ENCODE results near the gene SDS.
"Not testable (repeated sequence)": the region's sequence is repeated elsewhere in the genome, so short reads cannot be mapped to it uniquely, and the experiment has no call there.

SDS gene

DNA sequence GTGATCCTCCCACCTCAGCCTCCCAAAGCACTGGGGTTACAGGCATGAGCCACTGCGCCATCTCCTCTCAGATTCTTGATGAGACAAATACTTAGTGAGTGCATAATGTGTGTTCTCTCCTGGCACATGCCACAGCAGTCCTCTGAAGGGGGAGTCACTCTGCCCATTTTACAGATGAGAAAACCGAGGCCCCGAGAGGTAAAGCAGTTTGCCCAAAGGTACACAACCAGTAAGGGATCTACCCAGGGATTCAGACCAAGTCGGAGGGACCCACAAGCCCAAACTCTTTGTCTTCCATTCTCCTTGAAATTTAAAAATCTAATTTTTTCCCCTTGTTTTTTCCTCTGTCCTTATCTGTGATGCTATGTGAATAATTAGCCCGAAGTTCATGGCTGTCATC lies 39.0 kb downstream of the SDS start:
- no peak for TF ChIP-seq CTCF (IDR thresholded peaks at IDR 0.05; ENCODE audit: low read depth, low read length)
- H3K4me3 ChIP-seq (ENCODE audit: low read depth, low read length) = no peak overlapping the region
- peaks cover 3% of the 10 kb centered on the region for H3K36me3 ChIP-seq
- no peaks in the 10 kb centered on the region for H3K4me1 ChIP-seq
- no peaks in the 10 kb centered on the region for H3K9me3 ChIP-seq
- no peak for DNase-seq
- H3K27me3 ChIP-seq = no peaks in the 10 kb centered on the region

GRCh38 chr12:113361574-113362370 lies 41.9 kb downstream of the SDS start:
- Histone ChIP-seq H3K4me3 (ENCODE audit: low read depth, low read length) (no peak overlapping the region), H3K9me3 (no peaks in the 10 kb centered on the region), H3K36me3 (no peaks in the 10 kb centered on the region; the same call in none of the 2 replicates), H3K4me1 (no peaks in the 10 kb centered on the region), H3K27me3 (no peaks in the 10 kb centered on the region)
- no peak for DNase-seq
- no peak for TF ChIP-seq CTCF (IDR thresholded peaks at IDR 0.05; ENCODE audit: low read depth, low read length)

GRCh38 chr12:113359939-113360748 lies 43.5 kb downstream of the SDS start:
- Histone ChIP-seq H3K27me3 (no peaks in the 10 kb centered on the region), H3K4me1 (no peaks in the 10 kb centered on the region), H3K36me3 (no peaks in the 10 kb centered on the region; the same call in none of the 2 replicates), H3K4me3 (ENCODE audit: low read depth, low read length) (peak overlapping the region; percentile 93; the same call in 1 of the 2 replicates), H3K9me3 (no peaks in the 10 kb centered on the region)
- TF ChIP-seq CTCF (IDR thresholded peaks at IDR 0.05; ENCODE audit: low read depth, low read length) = peak; percentile 35; the same call in 1 of the 2 replicates
- DNase-seq = no peak

DNA sequence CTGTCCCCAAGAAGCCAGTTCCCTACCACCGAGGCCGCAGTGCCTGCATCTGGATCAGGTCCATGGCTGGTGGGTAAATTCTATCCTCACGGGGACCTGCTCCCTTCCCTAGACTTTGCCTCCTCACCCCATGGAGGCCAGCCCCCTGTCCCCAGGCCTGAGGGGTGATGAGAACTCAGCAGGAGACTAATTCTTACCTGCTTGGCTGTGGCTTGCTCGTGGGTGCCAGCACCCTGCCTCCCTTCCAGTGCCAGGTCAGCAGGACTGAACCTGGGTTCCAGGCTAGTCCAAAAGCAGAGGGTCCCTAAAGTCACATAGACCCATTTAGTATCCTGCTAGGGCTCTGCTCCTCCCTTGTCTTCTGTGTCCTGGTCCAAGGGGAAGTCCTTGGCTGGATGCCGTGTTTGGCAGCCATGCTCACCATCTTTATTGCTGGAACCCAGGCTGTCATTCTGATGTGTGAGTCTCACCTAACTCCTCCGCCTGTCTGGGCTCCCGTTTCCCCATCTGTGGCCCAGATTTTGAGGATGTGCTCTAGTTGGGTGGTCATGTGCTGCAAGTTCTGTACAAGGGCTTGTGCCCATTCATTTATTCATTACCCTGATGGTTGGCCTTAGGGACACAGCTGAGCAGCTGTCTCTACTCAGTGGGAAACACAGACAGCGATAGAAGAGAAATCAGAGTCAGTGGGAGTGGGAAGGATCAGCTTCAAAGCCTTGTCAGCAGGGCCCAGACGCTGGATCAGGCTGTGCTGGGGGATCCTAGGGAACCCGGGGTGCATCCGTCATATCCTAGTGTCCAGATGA lies 44.4 kb downstream of the SDS start:
- no peak for DNase-seq
- no peaks in the 10 kb centered on the region for H3K9me3 ChIP-seq
- H3K4me1 ChIP-seq = no peaks in the 10 kb centered on the region
- no peaks in the 10 kb centered on the region; the same call in none of the 2 replicates for H3K36me3 ChIP-seq
- peak overlapping the region; percentile 93 for H3K4me3 ChIP-seq (ENCODE audit: low read depth, low read length)
- TF ChIP-seq CTCF (IDR thresholded peaks at IDR 0.05; ENCODE audit: low read depth, low read length) = no peak
- no peaks in the 10 kb centered on the region for H3K27me3 ChIP-seq

GRCh38 chr12:113358381-113359132 lies 45.1 kb downstream of the SDS start, which contains the start of gene PLBD2:
PLBD2 (plus strand) TSS chr12:113358587; CDS start chr12:113358601, 14 bp downstream.
- peak within 1 kb of the TSS; percentile 93 for H3K4me3 ChIP-seq (ENCODE audit: low read depth, low read length)
- H3K27me3 ChIP-seq = no peaks in the 10 kb centered on the region
- no peaks in the 10 kb centered on the region for H3K4me1 ChIP-seq
- no peaks in the 10 kb centered on the region; the same call in none of the 2 replicates for H3K36me3 ChIP-seq
- peak; percentile 96 for DNase-seq
- TF ChIP-seq CTCF (IDR thresholded peaks at IDR 0.05; ENCODE audit: low read depth, low read length) = no peak
- no peaks in the 10 kb centered on the region for H3K9me3 ChIP-seq

DNA sequence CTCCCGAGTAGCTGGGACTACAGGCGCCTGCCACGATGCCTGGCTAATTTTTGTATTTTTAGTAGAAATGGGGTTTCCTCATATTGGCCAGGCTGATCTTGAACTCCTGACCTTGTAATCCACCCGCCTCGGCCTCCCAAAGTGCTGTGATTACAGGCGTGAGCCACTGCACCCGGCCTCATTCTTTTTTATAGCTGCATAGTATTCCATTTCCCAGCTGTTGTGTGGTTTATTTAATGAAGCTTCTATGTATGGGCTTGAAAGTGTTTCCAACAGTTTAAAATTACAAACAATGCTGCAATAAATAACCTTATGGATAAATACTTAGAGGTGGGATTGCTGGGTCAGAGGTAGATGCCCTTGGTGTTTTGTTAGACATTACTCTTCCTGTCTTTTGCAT lies 49.5 kb downstream of the SDS start:
- not testable (repeated sequence) for H3K36me3 ChIP-seq; DNase-seq; H3K27me3 ChIP-seq; H3K4me1 ChIP-seq; H3K4me3 ChIP-seq (ENCODE audit: low read depth, low read length); H3K9me3 ChIP-seq

Measured in BE2C (cell line).